ENCODE results near the gene CNIH1.

Gene CNIH1

GRCh38 chr14:54440873-54441868, at the start of gene CNIH1:
Gene CNIH1, minus strand, starts transcription at chr14:54441374. Its CDS starts 47 bp downstream, at chr14:54441327.
- peak; percentile 72 for DNase-seq

- no peak for DNase-seq
Measured at GRCh38 chr14:54490445-54491175, 49.4 kb upstream of the CNIH1 start.

GRCh38 chr14:54489731-54490444, 48.7 kb upstream of the CNIH1 start:
- DNase-seq: no peak

- no peak for DNase-seq
Measured at GRCh38 chr14:54489318-54489683, 48.1 kb upstream of the CNIH1 start.

GRCh38 chr14:54488646-54489317, 47.6 kb upstream of the CNIH1 start, which contains the start of gene GMFB:
Gene GMFB, minus strand, starts transcription at chr14:54488980. Its CDS starts 53 bp downstream, at chr14:54488927.
- DNase-seq: peak; percentile 41

GRCh38 chr14:54488318-54488645, 47.1 kb upstream of the CNIH1 start:
- no peak for DNase-seq

GRCh38 chr14:54487771-54488170, 46.6 kb upstream of the CNIH1 start:
- no peak for DNase-seq

GRCh38 chr14:54486685-54487084, 45.5 kb upstream of the CNIH1 start:
- no peak for DNase-seq

GRCh38 chr14:54483846-54484245, 42.7 kb upstream of the CNIH1 start:
- no peak for DNase-seq

- no peak for DNase-seq
Measured at GRCh38 chr14:54483073-54483745, 42.0 kb upstream of the CNIH1 start.

GRCh38 chr14:54481695-54482094, 40.5 kb upstream of the CNIH1 start:
- no peak for DNase-seq

- no peak for DNase-seq
Measured at GRCh38 chr14:54480830-54481562, 39.8 kb upstream of the CNIH1 start.

- no peak for DNase-seq
Measured at GRCh38 chr14:54478636-54479215, 37.6 kb upstream of the CNIH1 start.

- no peak for DNase-seq
Measured at GRCh38 chr14:54475911-54476310, 34.7 kb upstream of the CNIH1 start.

- DNase-seq: no peak
Measured at GRCh38 chr14:54475187-54475899, 34.2 kb upstream of the CNIH1 start.

GRCh38 chr14:54474232-54474793, 33.1 kb upstream of the CNIH1 start:
- DNase-seq: no peak

GRCh38 chr14:54472315-54472714, 31.1 kb upstream of the CNIH1 start:
- no peak for DNase-seq

GRCh38 chr14:54471641-54472040, 30.5 kb upstream of the CNIH1 start:
- no peak for DNase-seq

GRCh38 chr14:54470701-54471100, 29.5 kb upstream of the CNIH1 start:
- no peak for DNase-seq

GRCh38 chr14:54467280-54467679, 26.1 kb upstream of the CNIH1 start:
- DNase-seq: no peak

Data from NCI-H1048 (cell line).